MCF 10A (cell line): ENCODE data around the gene NEK5. TPM values are rescaled to one million over a fixed set of nuclear protein-coding genes. Genes with fewer than 3 reads are reported as not detected.
A peak's percentile ranks its signal among the peaks of the same experiment; 100 is the strongest.

Experiments used
- BruUV-seq: library from RNA; stranded (reverse); fragments of 400-500 nt; replicated peaks from 2 replicates; lab custom pipeline; 2021; lab: Mats Ljungman, UMichigan
- CTCF ChIA-PET: fragments of 300-600 bp; sonication (Branson Sonifier 250); formaldehyde crosslinking; extraction: SDS; loops from one replicate; lab custom pipeline; 2021; ENCODE audit warnings: antibody characterized with exemption, inconsistent platforms; lab: Yijun Ruan, JAX
- POLR2A ChIA-PET: fragments of 300-600, 350-650 bp; sonication (Branson Sonifier 250); formaldehyde crosslinking; extraction: SDS; loops from one replicate; lab custom pipeline; 2020; ENCODE audit warnings: antibody characterized with exemption, inconsistent platforms; lab: Yijun Ruan, JAX
- DNase-seq: peaks from one replicate; pipeline ENCODE4 v3.0.0-alpha.2; 2018; ENCODE audit not compliant: unreplicated experiment
- H3K27ac Mint-ChIP-seq: one replicate; pipeline ENCODE4 v1.8.0; 2022; ENCODE audit warnings: mild to moderate bottlenecking, low read depth, mixed read lengths; ENCODE audit not compliant: unreplicated experiment
- H3K27me3 Mint-ChIP-seq: one replicate; pipeline ENCODE4 v1.8.0; 2022; ENCODE audit warnings: mixed read lengths; ENCODE audit not compliant: insufficient read depth, unreplicated experiment
- H3K36me3 Mint-ChIP-seq: one replicate; pipeline ENCODE4 v1.8.0; 2022; ENCODE audit warnings: mild to moderate bottlenecking, moderate library complexity, mixed read lengths; ENCODE audit not compliant: insufficient read depth, unreplicated experiment
- H3K4me1 Mint-ChIP-seq: one replicate; pipeline ENCODE4 v1.8.0; 2022; ENCODE audit warnings: mixed read lengths; ENCODE audit not compliant: insufficient read depth, unreplicated experiment
- H3K4me3 Mint-ChIP-seq: one replicate; pipeline ENCODE4 v1.8.0; 2022; ENCODE audit warnings: mild to moderate bottlenecking, moderate library complexity, mixed read lengths; ENCODE audit not compliant: unreplicated experiment
- H3K9me3 Mint-ChIP-seq: one replicate; pipeline ENCODE4 v1.8.0; 2022; ENCODE audit warnings: mixed read lengths; ENCODE audit not compliant: unreplicated experiment
- intact Hi-C: fragments of 100-400 bp; cut with micrococcal nuclease; formaldehyde crosslinking; loops from 2 replicates; pipeline ENCODE4 v1.14.1; 2022
- total RNA-seq: library from RNA; stranded (reverse); gene quantifications from 2 replicates; pipeline ENCODE4 v1.2.3, GENCODE V29; 2022
- TF ChIP-seq, protein P1 (sequence below): fragments of 200-600 bp; IDR thresholded peaks from one replicate; pipeline ENCODE4 v1.8.0; 2022; ENCODE audit warnings: antibody characterized with exemption, mild to moderate bottlenecking; ENCODE audit not compliant: unreplicated experiment

NEK5 gene
- total RNA-seq, 1 experiment from 2014 or later: 0.21 TPM

GRCh38 chr13:52158629-52159158, 29.8 kb upstream of the NEK5 start:
- Mint-ChIP-seq H3K4me1 (peaks cover 12% of the 10 kb centered on the region), H3K4me3 (peak overlapping the region; percentile 80), H3K27me3 (no peaks in the 10 kb centered on the region), H3K9me3 (no peaks in the 10 kb centered on the region), H3K27ac (peak overlapping the region; percentile 63), H3K36me3 (peaks cover 4% of the 10 kb centered on the region)
- ChIA-PET CTCF (interaction anchor here (0.6 kb wide), 2 partner anchors 27 to 89 kb away, joined by 3 read pairs; no protein-coding TSS in a partner anchor), POLR2A (interaction anchor here (0.6 to 2.5 kb wide), 3 partner anchors 13 to 54 kb away, joined by 3 to 7 read pairs (median 3); no protein-coding TSS in a partner anchor)
- peak; percentile 37 for DNase-seq
- BruUV-seq: no TSS peak
- TF ChIP-seq, protein P1, sequence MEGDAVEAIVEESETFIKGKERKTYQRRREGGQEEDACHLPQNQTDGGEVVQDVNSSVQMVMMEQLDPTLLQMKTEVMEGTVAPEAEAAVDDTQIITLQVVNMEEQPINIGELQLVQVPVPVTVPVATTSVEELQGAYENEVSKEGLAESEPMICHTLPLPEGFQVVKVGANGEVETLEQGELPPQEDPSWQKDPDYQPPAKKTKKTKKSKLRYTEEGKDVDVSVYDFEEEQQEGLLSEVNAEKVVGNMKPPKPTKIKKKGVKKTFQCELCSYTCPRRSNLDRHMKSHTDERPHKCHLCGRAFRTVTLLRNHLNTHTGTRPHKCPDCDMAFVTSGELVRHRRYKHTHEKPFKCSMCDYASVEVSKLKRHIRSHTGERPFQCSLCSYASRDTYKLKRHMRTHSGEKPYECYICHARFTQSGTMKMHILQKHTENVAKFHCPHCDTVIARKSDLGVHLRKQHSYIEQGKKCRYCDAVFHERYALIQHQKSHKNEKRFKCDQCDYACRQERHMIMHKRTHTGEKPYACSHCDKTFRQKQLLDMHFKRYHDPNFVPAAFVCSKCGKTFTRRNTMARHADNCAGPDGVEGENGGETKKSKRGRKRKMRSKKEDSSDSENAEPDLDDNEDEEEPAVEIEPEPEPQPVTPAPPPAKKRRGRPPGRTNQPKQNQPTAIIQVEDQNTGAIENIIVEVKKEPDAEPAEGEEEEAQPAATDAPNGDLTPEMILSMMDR: no peak
- intact Hi-C loops: loop anchor here (5.0 kb wide), 1 partner anchor 34 kb away; no protein-coding TSS in a partner anchor

DNA sequence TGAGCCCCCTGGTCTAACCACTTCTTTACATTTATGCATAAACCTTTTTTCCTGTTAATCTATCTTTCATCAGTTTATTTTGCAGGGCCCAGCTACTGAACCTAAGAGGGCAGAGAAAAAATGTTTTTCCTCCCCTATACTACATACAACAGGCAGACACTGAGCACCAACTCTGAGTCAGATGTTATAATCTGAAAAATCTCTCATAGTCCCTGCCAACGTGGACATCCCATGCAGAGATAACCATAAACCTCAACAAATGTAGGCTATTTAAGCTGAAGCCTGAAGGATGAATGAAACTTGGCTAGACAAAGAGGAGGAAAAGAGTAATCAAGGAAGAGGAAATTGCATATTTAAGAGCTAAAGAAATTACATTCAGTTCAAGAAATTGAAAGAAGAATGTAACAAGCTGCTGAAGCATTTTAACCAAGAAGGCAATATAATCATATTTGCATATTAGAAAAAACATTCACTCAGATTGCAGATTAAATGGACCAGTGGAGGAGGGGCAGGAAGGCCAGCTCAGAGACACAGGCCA, 27.9 kb upstream of the NEK5 start:
- H3K27me3 Mint-ChIP-seq: no peaks in the 10 kb centered on the region

GRCh38 chr13:52155177-52155576, 26.3 kb upstream of the NEK5 start:
- Mint-ChIP-seq H3K27ac (no peak overlapping the region), H3K27me3 (no peaks in the 10 kb centered on the region), H3K4me3 (no peak overlapping the region), H3K9me3 (no peaks in the 10 kb centered on the region), H3K4me1 (peaks cover 12% of the 10 kb centered on the region), H3K36me3 (peaks cover 4% of the 10 kb centered on the region)
- ChIA-PET POLR2A (interaction anchor here (0.8 to 1.2 kb wide), 3 partner anchors 26 to 537 kb away, joined by 3 to 5 read pairs (median 4); partner anchors contain the start of gene NEK5), CTCF (no interaction called here)
- no peak for DNase-seq
- TF ChIP-seq, protein P1: no peak
- intact Hi-C loops: loop anchor here (5.0 kb wide), 1 partner anchor 37 kb away; no protein-coding TSS in a partner anchor
- no TSS peak for BruUV-seq

More for the DNA sequence above, 27.9 kb upstream of the NEK5 start:
- Mint-ChIP-seq H3K27ac (no peak overlapping the region), H3K4me3 (no peak overlapping the region), H3K4me1 (peaks cover 12% of the 10 kb centered on the region), H3K9me3 (no peaks in the 10 kb centered on the region), H3K36me3 (peaks cover 4% of the 10 kb centered on the region)
- BruUV-seq: no TSS peak
- no peak for DNase-seq
- POLR2A ChIA-PET: interaction anchor here (0.5 to 0.9 kb wide), 2 partner anchors 35 to 233 kb away, joined by 3 read pairs; no protein-coding TSS in a partner anchor
- TF ChIP-seq, protein P1: no peak
- intact Hi-C loops: loop anchor here (5.0 kb wide), 1 partner anchor 36 kb away; no protein-coding TSS in a partner anchor
- CTCF ChIA-PET: interaction anchor here (0.6 to 1.3 kb wide), 4 partner anchors 28 to 155 kb away, joined by 3 to 4 read pairs (median 4); partner anchors contain the start of gene NEK5

- Mint-ChIP-seq H3K36me3 (peaks cover 23% of the 10 kb centered on the region), H3K27me3 (no peaks in the 10 kb centered on the region), H3K27ac (no peak overlapping the region), H3K4me1 (no peaks in the 10 kb centered on the region), H3K4me3 (no peak overlapping the region), H3K9me3 (no peaks in the 10 kb centered on the region)
- DNase-seq: no peak
- TF ChIP-seq, protein P1: no peak
- CTCF ChIA-PET: no interaction called here
- BruUV-seq: no TSS peak
- POLR2A ChIA-PET: interaction anchor here (1.4 kb wide), 1 partner anchor 9 kb away, joined by 3 read pairs; no protein-coding TSS in a partner anchor
- intact Hi-C loops: no loop called here
Measured at GRCh38 chr13:52147225-52147624, 18.4 kb upstream of the NEK5 start.
